ENCODE results near the gene CD22. TPM values are rescaled to one million over a fixed set of nuclear protein-coding genes. Genes with fewer than 3 reads are reported as not detected.

CD22 gene
- total and polyA plus RNA-seq, 3 donors from 2014 or later = 10.1 to 15.0 (median 15.0) TPM

- intact Hi-C loops (cut with DNase I; ENCODE audit: low total_unique reads) = no loop called here
- H3K36me3 ChIP-seq (ENCODE audit: low read depth, missing control alignments) = no peaks in the 10 kb centered on the region
- peaks cover 6% of the 10 kb centered on the region for H3K4me1 ChIP-seq
- no peaks in the 10 kb centered on the region for H3K27me3 ChIP-seq
- 87 to 88% methylated on average over 6 of the region's 6 CpGs for WGBS, 2 donors
- TF ChIP-seq, protein P1, sequence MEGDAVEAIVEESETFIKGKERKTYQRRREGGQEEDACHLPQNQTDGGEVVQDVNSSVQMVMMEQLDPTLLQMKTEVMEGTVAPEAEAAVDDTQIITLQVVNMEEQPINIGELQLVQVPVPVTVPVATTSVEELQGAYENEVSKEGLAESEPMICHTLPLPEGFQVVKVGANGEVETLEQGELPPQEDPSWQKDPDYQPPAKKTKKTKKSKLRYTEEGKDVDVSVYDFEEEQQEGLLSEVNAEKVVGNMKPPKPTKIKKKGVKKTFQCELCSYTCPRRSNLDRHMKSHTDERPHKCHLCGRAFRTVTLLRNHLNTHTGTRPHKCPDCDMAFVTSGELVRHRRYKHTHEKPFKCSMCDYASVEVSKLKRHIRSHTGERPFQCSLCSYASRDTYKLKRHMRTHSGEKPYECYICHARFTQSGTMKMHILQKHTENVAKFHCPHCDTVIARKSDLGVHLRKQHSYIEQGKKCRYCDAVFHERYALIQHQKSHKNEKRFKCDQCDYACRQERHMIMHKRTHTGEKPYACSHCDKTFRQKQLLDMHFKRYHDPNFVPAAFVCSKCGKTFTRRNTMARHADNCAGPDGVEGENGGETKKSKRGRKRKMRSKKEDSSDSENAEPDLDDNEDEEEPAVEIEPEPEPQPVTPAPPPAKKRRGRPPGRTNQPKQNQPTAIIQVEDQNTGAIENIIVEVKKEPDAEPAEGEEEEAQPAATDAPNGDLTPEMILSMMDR (IDR thresholded peaks at IDR 0.05) = no peak
- TF ChIP-seq POLR2A (IDR thresholded peaks at IDR 0.05) = no peak
- H3K4me3 ChIP-seq = no peak overlapping the region
- no peak overlapping the region for H3K27ac ChIP-seq
- no peaks in the 10 kb centered on the region for H3K9me3 ChIP-seq
- DNase-seq = no peak
Observed at GRCh38 chr19:35303357-35303915, 25.6 kb upstream of the CD22 start.

- no peaks in the 10 kb centered on the region for H3K27me3 ChIP-seq
- intact Hi-C loops (cut with DNase I; ENCODE audit: low total_unique reads) = no loop called here
- peaks cover 12% of the 10 kb centered on the region for H3K4me1 ChIP-seq
Observed at GRCh38 chr19:35304036-35304435, 25.0 kb upstream of the CD22 start.

DNA sequence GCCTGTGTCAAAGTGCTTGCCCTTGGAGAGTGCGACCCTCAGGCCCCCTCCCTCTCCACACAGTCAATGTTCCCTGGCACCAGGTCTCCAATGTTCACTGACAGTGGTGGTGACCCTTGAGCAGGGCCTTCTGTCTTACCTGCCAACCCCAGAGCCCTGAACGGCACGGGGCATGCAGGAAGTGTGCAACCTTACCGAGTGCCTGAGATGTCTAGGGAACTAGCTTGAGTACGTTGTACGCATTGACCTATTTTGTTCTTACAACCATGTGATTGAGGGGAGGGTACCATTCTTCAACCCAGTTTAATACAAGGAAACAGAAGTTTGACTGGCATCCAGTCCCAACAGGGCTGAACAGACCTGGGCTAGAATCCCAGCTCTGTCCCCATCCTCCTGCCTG lies 23.8 kb upstream of the CD22 start:
- WGBS, 2 donors = 87 to 90% methylated on average over 4 to 5 of the region's 6 CpGs
- no peak for TF ChIP-seq POLR2A (IDR thresholded peaks at IDR 0.05)
- TF ChIP-seq, protein P1 (IDR thresholded peaks at IDR 0.05) = no peak
- no peak for DNase-seq
- H3K4me1 ChIP-seq = peaks cover 23% of the 10 kb centered on the region
- no peaks in the 10 kb centered on the region for H3K9me3 ChIP-seq
- no peaks in the 10 kb centered on the region for H3K27me3 ChIP-seq
- no peak overlapping the region for H3K4me3 ChIP-seq
- intact Hi-C loops (cut with DNase I; ENCODE audit: low total_unique reads) = no loop called here
- H3K27ac ChIP-seq = no peak overlapping the region
- no peaks in the 10 kb centered on the region for H3K36me3 ChIP-seq (ENCODE audit: low read depth, missing control alignments)

More at GRCh38 chr19:35304036-35304435, 25.0 kb upstream of the CD22 start:
- H3K27ac ChIP-seq = no peak overlapping the region
- no peaks in the 10 kb centered on the region for H3K9me3 ChIP-seq
- 89 to 96% methylated on average over 9 to 11 of the region's 11 CpGs for WGBS, 2 donors
- TF ChIP-seq, protein P1 (IDR thresholded peaks at IDR 0.05) = no peak
- TF ChIP-seq POLR2A (IDR thresholded peaks at IDR 0.05) = no peak
- H3K4me3 ChIP-seq = no peak overlapping the region
- no peak for DNase-seq
- no peaks in the 10 kb centered on the region for H3K36me3 ChIP-seq (ENCODE audit: low read depth, missing control alignments)

DNA sequence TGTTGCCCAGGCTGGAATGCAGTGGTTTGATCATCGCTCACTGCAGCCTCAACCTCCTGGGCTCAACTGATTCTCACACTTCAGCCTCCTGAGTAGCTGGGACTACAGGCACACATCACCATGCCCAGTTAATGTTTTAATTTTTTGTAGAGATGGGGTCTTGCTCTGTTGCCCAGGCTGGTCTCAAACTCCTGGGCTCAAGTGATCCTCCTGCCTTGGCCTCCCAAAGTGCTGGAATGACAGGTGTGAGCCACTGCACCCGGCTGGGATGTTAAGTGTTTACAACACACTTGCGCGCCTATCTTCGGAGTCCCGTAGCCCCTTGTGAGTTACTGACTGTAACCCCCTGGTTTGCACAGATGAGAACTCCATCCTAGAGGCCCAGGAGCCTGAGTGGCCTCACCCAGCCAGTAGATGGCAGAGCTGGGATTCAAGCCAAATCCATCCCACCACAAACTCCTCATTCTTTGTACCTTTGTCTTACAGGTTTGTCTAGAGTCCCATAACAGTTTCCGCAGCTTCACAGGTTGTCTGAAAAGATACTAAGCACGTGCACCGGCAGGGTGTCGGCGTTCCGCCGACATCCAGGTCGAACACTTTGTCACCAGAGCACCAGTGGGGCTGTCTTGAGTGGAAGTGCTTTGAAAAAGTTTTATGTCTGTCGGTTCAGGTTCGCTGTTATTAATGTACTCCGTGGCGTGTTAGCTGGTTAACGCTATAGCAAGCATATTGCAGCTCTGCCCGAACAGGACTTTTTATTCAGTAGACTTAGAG lies 22.3 kb upstream of the CD22 start:
- WGBS, 2 donors = 90 to 95% methylated on average over 20 of the region's 20 CpGs
- Histone ChIP-seq H3K4me3 (no peak overlapping the region), H3K27me3 (no peaks in the 10 kb centered on the region), H3K36me3 (ENCODE audit: low read depth, missing control alignments) (no peaks in the 10 kb centered on the region), H3K9me3 (no peaks in the 10 kb centered on the region), H3K27ac (no peak overlapping the region), H3K4me1 (peaks cover 36% of the 10 kb centered on the region)
- DNase-seq = no peak
- no peak for TF ChIP-seq POLR2A (IDR thresholded peaks at IDR 0.05)
- TF ChIP-seq, protein P1 (IDR thresholded peaks at IDR 0.05) = no peak
- intact Hi-C loops (cut with DNase I; ENCODE audit: low total_unique reads) = no loop called here
